ENCODE results near the gene PDE6A.

GRCh38 chr5:149936044-149936699 is 8.4 kb downstream of the PDE6A start:
- TF ChIP-seq EZH2 (IDR thresholded peaks at IDR 0.05; ENCODE audit: insufficient read depth, poor library complexity, severe bottlenecking) (no peak), EZH2phosphoT487 (IDR thresholded peaks at IDR 0.05; ENCODE audit: insufficient read depth, low read depth) (no peak)
